Pancreas (tissue), 10 donors: ENCODE measurements around the gene KRT6A. TPM values are rescaled to one million over a fixed set of nuclear protein-coding genes. Genes with fewer than 3 reads are reported as not detected.
A peak's percentile ranks its signal among the peaks of the same experiment; 100 is the strongest.

ENCODE experiments used
- ATAC-seq, 4 donors: fragments of 200-7000 bp; cut with Tn5 transposase; one replicate each; pipeline versions ENCODE4 v1.8.0 to v1.9.1; 2020; ENCODE audit warnings: mild to moderate bottlenecking in 4 of 4, moderate library complexity in 4 of 4
- DNase-seq, 6 donors: peaks; one replicate each; pipeline ENCODE4 v3.0.0-alpha.2; 2020
- FAIRE-seq: peaks from 2 replicates; lab custom pipeline; 2012; peaks lifted over from hg19 to GRCh38; lab: Jason Lieb, UNC
- H3K27ac ChIP-seq, 4 donors: fragments of 200-600 bp; sonication (generic); 1 replicate in 3 of 4; 2 replicates in 1 of 4; pipeline versions ENCODE4 v1.5.0 to v1.8.0; 2020
- H3K27me3 ChIP-seq, 4 donors: fragments of 200-600 bp; one replicate each; pipeline ENCODE4 v1.8.0; 2021
- H3K36me3 ChIP-seq, 3 donors: fragments of 200-600 bp; sonication (generic) in 1 of 3; one replicate each; pipeline versions ENCODE4 v1.5.0 to v1.8.0; 2020 to 2021
- H3K4me1 ChIP-seq, 3 donors: fragments of 200-600 bp; one replicate each; pipeline ENCODE4 v1.8.0; 2021
- H3K4me3 ChIP-seq, 4 donors: fragments of 200-600 bp; sonication (generic) in 2 of 4; one replicate each; pipeline versions ENCODE4 v1.5.0 to v1.8.0; 2020 to 2021
- H3K9me3 ChIP-seq, 4 donors: fragments of 200-600 bp; one replicate each; pipeline ENCODE4 v1.8.0; 2021
- WGBS, 2 donors: extraction: QIAGEN DNeasy Blood & Tissue Kit; methylation state at CpG; one replicate each; pipeline ENCODE4 v1.1.7; 2013; 5-methylcytosine and 5-hydroxymethylcytosine counted together
- intact Hi-C, 3 donors: fragments of 100-400 bp; cut with DNase I; formaldehyde crosslinking; loops; one replicate each; pipeline versions ENCODE4 v1.11.1 to v1.14.2; 2022
- polyA plus RNA-seq, 2 donors: library from polyadenylated mRNA; stranded (reverse); fragments of 200-250 nt; gene quantifications; one replicate each; pipeline ENCODE4 v1.2.3, GENCODE V29; 2013
- total RNA-seq, 6 donors: library from RNA; stranded (reverse); fragmentation: NEBNext Ultra II Directional in 4 of 6; extraction: Animal tissue kit (Norgen Biotek cat#: 25700) in 4 of 6; gene quantifications; one replicate each; pipeline versions ENCODE4 v1.2.1 to v1.2.4, GENCODE V29; 2021 to 2023
- TF ChIP-seq, protein P1 (sequence below), 4 donors: fragments of 200-600 bp; sonication (generic) in 3 of 4; IDR thresholded peaks; one replicate each; pipeline versions ENCODE4 v1.5.0 to v1.8.0; 2021; ENCODE audit warnings: antibody characterized with exemption in 4 of 4
- donor health status: healthy with polysubstance abuse.
- donor health status: DM: no; HTN: no; CAD: no; lungs with moderate emphysema.
- donor health status: DM: no; HTN: no; CAD: no.
- donor health status: control.
- donor health status: control.
- donor health status: Bipolar disorder and iron deficiency.
- donor health status: DM: yes; HTN: yes; CAD: no.
- donor health status: DM: no; HTN: no; CAD: no.
- donor health status: DM: no; HTN: no; CAD: no.
- donor health status: DM: yes; HTN: yes; CAD: no.

The KRT6A gene
- total and polyA plus RNA-seq, 8 donors = 0.15 to 2.2 (median 0.82) TPM; not detected in 5

DNA sequence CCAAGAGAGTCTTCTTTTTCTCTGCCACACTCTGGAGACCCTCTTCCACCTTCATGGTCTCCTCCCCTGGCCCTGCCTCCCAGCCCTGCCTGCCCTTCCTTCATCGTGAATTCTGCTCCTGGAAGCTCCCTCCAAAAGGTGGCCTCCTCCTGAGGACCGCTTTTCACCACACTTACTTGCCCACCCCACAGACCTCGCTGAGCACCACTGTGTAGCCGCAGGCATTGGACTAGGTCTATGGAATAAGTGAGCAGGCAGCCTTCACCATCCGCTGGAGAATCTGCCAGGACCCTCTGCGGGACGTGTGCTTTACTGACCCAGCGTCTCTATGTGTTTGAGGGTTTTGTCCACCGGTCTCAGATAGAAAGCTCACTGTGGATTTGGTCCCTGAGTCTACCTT lies 36.8 kb upstream of the KRT6A start:
- H3K4me3 ChIP-seq = no peak overlapping the region
- intact Hi-C loops = no loop called here
- 88 to 94% methylated on average over 9 of the region's 9 CpGs for WGBS, 2 donors
- no peak for FAIRE-seq
- H3K4me1 ChIP-seq = no peaks in the 10 kb centered on the region
- no peaks in the 10 kb centered on the region for H3K9me3 ChIP-seq
- no peaks in the 10 kb centered on the region for H3K27me3 ChIP-seq
- TF ChIP-seq, protein P1, sequence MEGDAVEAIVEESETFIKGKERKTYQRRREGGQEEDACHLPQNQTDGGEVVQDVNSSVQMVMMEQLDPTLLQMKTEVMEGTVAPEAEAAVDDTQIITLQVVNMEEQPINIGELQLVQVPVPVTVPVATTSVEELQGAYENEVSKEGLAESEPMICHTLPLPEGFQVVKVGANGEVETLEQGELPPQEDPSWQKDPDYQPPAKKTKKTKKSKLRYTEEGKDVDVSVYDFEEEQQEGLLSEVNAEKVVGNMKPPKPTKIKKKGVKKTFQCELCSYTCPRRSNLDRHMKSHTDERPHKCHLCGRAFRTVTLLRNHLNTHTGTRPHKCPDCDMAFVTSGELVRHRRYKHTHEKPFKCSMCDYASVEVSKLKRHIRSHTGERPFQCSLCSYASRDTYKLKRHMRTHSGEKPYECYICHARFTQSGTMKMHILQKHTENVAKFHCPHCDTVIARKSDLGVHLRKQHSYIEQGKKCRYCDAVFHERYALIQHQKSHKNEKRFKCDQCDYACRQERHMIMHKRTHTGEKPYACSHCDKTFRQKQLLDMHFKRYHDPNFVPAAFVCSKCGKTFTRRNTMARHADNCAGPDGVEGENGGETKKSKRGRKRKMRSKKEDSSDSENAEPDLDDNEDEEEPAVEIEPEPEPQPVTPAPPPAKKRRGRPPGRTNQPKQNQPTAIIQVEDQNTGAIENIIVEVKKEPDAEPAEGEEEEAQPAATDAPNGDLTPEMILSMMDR (IDR thresholded peaks at IDR 0.05) = no peak
- no peak overlapping the region for H3K27ac ChIP-seq
- ATAC-seq = no peak
- DNase-seq = no peak
- H3K36me3 ChIP-seq = no peaks in the 10 kb centered on the region

DNA sequence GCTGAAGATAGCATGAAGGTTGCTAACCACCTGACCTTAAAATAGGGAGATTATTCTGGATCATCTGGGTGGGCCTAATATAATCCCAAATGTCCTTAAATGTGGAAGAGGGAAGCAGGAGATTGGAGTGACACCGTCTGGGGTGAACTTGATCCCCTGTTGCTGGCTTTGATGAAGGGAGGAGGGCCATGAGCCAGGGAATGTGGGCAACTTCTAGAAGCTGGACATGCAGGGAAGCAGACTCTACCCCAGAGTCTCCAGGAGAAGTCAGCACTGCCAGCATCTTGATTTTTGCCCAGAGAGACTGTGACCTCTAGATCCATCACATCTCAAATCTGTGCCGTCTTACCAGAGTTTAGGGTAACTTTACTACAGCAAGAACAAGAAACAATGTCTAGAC lies 36.4 kb upstream of the KRT6A start:
- WGBS, 2 donors = 86 to 91% methylated on average over 2 of the region's 2 CpGs

GRCh38 chr12:52528641-52529143 lies 35.6 kb upstream of the KRT6A start:
- 57 to 61% methylated on average over 8 of the region's 8 CpGs for WGBS, 2 donors
- ATAC-seq (peak in 3 of 4 donors; percentile 66 to 84 (median 83)), DNase-seq (peak in 5 of 6 donors; percentile 38 to 82 (median 63))

More for the DNA sequence above, 36.4 kb upstream of the KRT6A start:
- Histone ChIP-seq H3K4me1 (no peaks in the 10 kb centered on the region), H3K4me3 (no peak overlapping the region), H3K9me3 (no peaks in the 10 kb centered on the region), H3K27ac (peak overlapping the region in 3 of 4 donors; percentile 9 to 57 (median 46)), H3K36me3 (no peaks in the 10 kb centered on the region), H3K27me3 (no peaks in the 10 kb centered on the region)
- ATAC-seq (no peak), DNase-seq (no peak), FAIRE-seq (no peak)
- intact Hi-C loops = no loop called here
- TF ChIP-seq, protein P1 (IDR thresholded peaks at IDR 0.05) = no peak

DNA sequence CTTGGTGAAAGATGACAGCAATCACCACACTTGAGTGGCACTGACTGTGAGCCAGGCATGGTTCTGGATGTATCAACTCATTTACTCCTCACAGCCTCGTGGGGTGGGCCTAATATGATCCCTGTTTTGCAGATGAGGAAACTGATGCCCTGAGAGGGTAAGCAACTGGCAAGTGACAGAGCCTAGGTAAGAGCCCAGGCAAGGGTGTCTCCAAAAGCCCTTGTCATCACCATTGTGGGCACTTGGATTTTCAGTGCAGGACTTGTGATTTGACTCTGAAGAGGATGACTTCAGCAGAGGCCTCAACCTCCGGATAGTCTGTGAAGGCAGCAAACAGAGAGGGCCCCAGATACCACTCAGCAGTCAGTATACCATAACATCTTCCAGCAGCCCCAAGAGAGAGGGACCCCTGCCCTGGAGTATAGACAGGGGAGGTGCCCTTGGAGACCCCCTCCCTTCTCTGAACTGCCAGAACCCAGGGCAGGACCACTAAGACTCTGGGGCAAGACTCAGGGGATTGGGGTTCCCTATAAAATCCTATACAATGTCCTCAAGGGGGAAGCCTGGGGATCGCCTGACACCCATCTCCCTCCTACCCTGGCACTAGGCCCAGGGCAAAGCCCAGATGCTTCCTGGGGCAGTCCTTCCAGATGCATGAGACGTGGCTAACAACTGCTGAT lies 34.2 kb upstream of the KRT6A start:
- no peaks in the 10 kb centered on the region for H3K9me3 ChIP-seq
- no peak for ATAC-seq
- no peaks in the 10 kb centered on the region for H3K4me1 ChIP-seq
- 59 to 70% methylated on average over 4 of the region's 4 CpGs for WGBS, 2 donors
- peak in 1 of 6 donors; percentile 1 for DNase-seq
- H3K4me3 ChIP-seq = no peak overlapping the region
- no peak for FAIRE-seq
- H3K36me3 ChIP-seq = no peaks in the 10 kb centered on the region
- TF ChIP-seq, protein P1 (IDR thresholded peaks at IDR 0.05) = no peak
- H3K27me3 ChIP-seq = no peaks in the 10 kb centered on the region
- intact Hi-C loops = no loop called here
- H3K27ac ChIP-seq = no peak overlapping the region

More at GRCh38 chr12:52528641-52529143, 35.6 kb upstream of the KRT6A start:
- FAIRE-seq = no peak
- TF ChIP-seq, protein P1 (IDR thresholded peaks at IDR 0.05) = no peak
- H3K4me3 ChIP-seq = no peak overlapping the region
- H3K4me1 ChIP-seq = no peaks in the 10 kb centered on the region
- H3K36me3 ChIP-seq = no peaks in the 10 kb centered on the region
- H3K27ac ChIP-seq = peak overlapping the region in 3 of 4 donors; percentile 9 to 57 (median 46)
- H3K9me3 ChIP-seq = no peaks in the 10 kb centered on the region
- intact Hi-C loops = no loop called here
- H3K27me3 ChIP-seq = no peaks in the 10 kb centered on the region

GRCh38 chr12:52526511-52526951 lies 33.5 kb upstream of the KRT6A start:
- H3K27me3 ChIP-seq = no peaks in the 10 kb centered on the region
- TF ChIP-seq, protein P1 (IDR thresholded peaks at IDR 0.05) = no peak
- DNase-seq (no peak), FAIRE-seq (no peak), ATAC-seq (no peak)
- intact Hi-C loops = no loop called here
- WGBS, 2 donors = 78 to 82% methylated on average over 8 of the region's 8 CpGs
- no peak overlapping the region for H3K4me3 ChIP-seq
- no peaks in the 10 kb centered on the region for H3K9me3 ChIP-seq
- peaks cover 1 to 6% (median 6%) of the 10 kb centered on the region in 3 donors for H3K4me1 ChIP-seq
- no peak overlapping the region for H3K27ac ChIP-seq
- H3K36me3 ChIP-seq = no peaks in the 10 kb centered on the region
